Measurements from ENCODE around the gene MLLT3. TPM values are rescaled to one million over a fixed set of nuclear protein-coding genes. Genes with fewer than 3 reads are reported as not detected.

The MLLT3 gene
- total RNA-seq, 2 donors from 2014 or later: 8.1 to 9.6 TPM

GRCh38 chr9:20549053-20549452 is 73.2 kb downstream of the MLLT3 start:
- H3K4me3 ChIP-seq: no peak overlapping the region
- H3K9me3 ChIP-seq: no peaks in the 10 kb centered on the region
- H3K27ac ChIP-seq: no peak overlapping the region
- TF ChIP-seq, protein P1, sequence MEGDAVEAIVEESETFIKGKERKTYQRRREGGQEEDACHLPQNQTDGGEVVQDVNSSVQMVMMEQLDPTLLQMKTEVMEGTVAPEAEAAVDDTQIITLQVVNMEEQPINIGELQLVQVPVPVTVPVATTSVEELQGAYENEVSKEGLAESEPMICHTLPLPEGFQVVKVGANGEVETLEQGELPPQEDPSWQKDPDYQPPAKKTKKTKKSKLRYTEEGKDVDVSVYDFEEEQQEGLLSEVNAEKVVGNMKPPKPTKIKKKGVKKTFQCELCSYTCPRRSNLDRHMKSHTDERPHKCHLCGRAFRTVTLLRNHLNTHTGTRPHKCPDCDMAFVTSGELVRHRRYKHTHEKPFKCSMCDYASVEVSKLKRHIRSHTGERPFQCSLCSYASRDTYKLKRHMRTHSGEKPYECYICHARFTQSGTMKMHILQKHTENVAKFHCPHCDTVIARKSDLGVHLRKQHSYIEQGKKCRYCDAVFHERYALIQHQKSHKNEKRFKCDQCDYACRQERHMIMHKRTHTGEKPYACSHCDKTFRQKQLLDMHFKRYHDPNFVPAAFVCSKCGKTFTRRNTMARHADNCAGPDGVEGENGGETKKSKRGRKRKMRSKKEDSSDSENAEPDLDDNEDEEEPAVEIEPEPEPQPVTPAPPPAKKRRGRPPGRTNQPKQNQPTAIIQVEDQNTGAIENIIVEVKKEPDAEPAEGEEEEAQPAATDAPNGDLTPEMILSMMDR (IDR thresholded peaks at IDR 0.05): no peak
- DNase-seq (ENCODE audit: low spot score) (no peak), ATAC-seq (ENCODE audit: insufficient number of reproducible peaks, low FRiP score, low read depth) (no peak)
- H3K27me3 ChIP-seq (replicated peaks; ENCODE audit: insufficient read depth): no peaks in the 10 kb centered on the region
- no peaks in the 10 kb centered on the region for H3K36me3 ChIP-seq
- H3K4me1 ChIP-seq (ENCODE audit: control insufficient read depth in 1 of 2, low read depth in 2 of 2): peaks cover 5 to 7% of the 10 kb centered on the region in 2 donors

DNA sequence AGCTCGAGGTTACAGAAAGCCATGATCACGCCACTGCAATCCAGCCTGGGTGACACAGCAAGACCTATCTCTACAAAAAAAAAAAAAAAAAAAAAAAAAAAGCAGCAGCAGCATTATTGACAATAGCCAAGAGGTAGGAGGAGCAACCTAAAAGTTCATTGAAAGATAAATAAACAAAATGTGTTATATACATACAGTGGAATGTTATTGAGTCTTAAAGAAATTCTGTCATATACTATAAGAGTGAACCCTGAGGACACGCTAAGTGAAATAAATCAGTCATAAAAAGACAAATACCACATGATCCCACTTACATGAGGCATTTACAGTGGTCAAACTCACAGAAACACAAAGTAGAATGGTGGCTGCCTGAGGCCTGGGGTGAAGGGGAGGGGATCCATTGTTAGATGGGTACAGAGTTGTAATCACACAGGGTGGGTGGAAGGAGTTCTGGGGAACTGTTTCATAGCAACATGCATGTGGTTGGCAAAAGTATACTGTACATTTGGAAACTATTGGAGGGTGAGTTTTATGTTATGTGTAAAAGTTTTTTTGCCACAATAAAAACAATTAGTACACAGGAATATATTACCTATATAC is 77.2 kb downstream of the MLLT3 start:
- Histone ChIP-seq H3K27ac (no peak overlapping the region), H3K27me3 (replicated peaks; ENCODE audit: insufficient read depth) (no peaks in the 10 kb centered on the region), H3K36me3 (no peaks in the 10 kb centered on the region), H3K4me3 (no peak overlapping the region), H3K4me1 (ENCODE audit: control insufficient read depth in 1 of 2, low read depth in 2 of 2) (no peaks in the 10 kb centered on the region), H3K9me3 (peaks cover 5% of the 10 kb centered on the region)
- TF ChIP-seq, protein P1 (IDR thresholded peaks at IDR 0.05): no peak
- ATAC-seq (ENCODE audit: insufficient number of reproducible peaks, low FRiP score, low read depth) (no peak), DNase-seq (ENCODE audit: low spot score) (no peak)

GRCh38 chr9:20540169-20540863 is 82.0 kb downstream of the MLLT3 start:
- Histone ChIP-seq H3K4me1 (ENCODE audit: control insufficient read depth in 1 of 2, low read depth in 2 of 2) (no peaks in the 10 kb centered on the region), H3K4me3 (no peak overlapping the region), H3K27ac (no peak overlapping the region), H3K9me3 (peaks cover 8% of the 10 kb centered on the region), H3K36me3 (no peaks in the 10 kb centered on the region), H3K27me3 (replicated peaks; ENCODE audit: insufficient read depth) (no peaks in the 10 kb centered on the region)
- DNase-seq (ENCODE audit: low spot score): no peak
- ATAC-seq (ENCODE audit: insufficient number of reproducible peaks, low FRiP score, low read depth): no peak
- TF ChIP-seq, protein P1 (IDR thresholded peaks at IDR 0.05): no peak

- TF ChIP-seq, protein P1 (IDR thresholded peaks at IDR 0.05): no peak
- no peaks in the 10 kb centered on the region for H3K27me3 ChIP-seq (replicated peaks; ENCODE audit: insufficient read depth)
- DNase-seq (ENCODE audit: low spot score) (no peak), ATAC-seq (ENCODE audit: insufficient number of reproducible peaks, low FRiP score, low read depth) (no peak)
- H3K4me1 ChIP-seq (ENCODE audit: control insufficient read depth in 1 of 2, low read depth in 2 of 2): no peaks in the 10 kb centered on the region
- no peak overlapping the region for H3K4me3 ChIP-seq
- no peaks in the 10 kb centered on the region for H3K36me3 ChIP-seq
- H3K9me3 ChIP-seq: peaks cover 8% of the 10 kb centered on the region
- no peak overlapping the region for H3K27ac ChIP-seq
Measured at GRCh38 chr9:20538956-20539355, 83.3 kb downstream of the MLLT3 start.

- H3K27ac ChIP-seq: no peak overlapping the region
- ATAC-seq (ENCODE audit: insufficient number of reproducible peaks, low FRiP score, low read depth): no peak
- peaks cover 8% of the 10 kb centered on the region for H3K9me3 ChIP-seq
- no peak for DNase-seq (ENCODE audit: low spot score)
- H3K36me3 ChIP-seq: no peaks in the 10 kb centered on the region
- H3K4me1 ChIP-seq (ENCODE audit: control insufficient read depth in 1 of 2, low read depth in 2 of 2): no peaks in the 10 kb centered on the region
- no peak overlapping the region for H3K4me3 ChIP-seq
- TF ChIP-seq, protein P1 (IDR thresholded peaks at IDR 0.05): no peak
- H3K27me3 ChIP-seq (replicated peaks; ENCODE audit: insufficient read depth): no peaks in the 10 kb centered on the region
Measured at GRCh38 chr9:20538092-20538491, 84.2 kb downstream of the MLLT3 start.
